Measurements from ENCODE around the gene CFAP97.

Gene CFAP97

GRCh38 chr4:185196437-185196836 is 7.4 kb downstream of the CFAP97 start:
- no peak for DNase-seq

- DNase-seq = no peak
Measured at GRCh38 chr4:185194924-185195888, 8.6 kb downstream of the CFAP97 start.

GRCh38 chr4:185192059-185192458 is 11.7 kb downstream of the CFAP97 start:
- no peak for DNase-seq

- no peak for DNase-seq
Measured at GRCh38 chr4:185190306-185190856, 13.4 kb downstream of the CFAP97 start.

GRCh38 chr4:185189606-185190305 is 14.0 kb downstream of the CFAP97 start:
- DNase-seq = no peak

- DNase-seq = no peak
Measured at GRCh38 chr4:185186769-185187168, 17.0 kb downstream of the CFAP97 start.

GRCh38 chr4:185183622-185184281 is 20.0 kb downstream of the CFAP97 start:
- peak; percentile 67 to 74 for DNase-seq

- DNase-seq = no peak
Measured at GRCh38 chr4:185182239-185182638, 21.6 kb downstream of the CFAP97 start.

- DNase-seq = no peak
Measured at GRCh38 chr4:185179488-185179887, 24.3 kb downstream of the CFAP97 start.

- DNase-seq = no peak
Measured at GRCh38 chr4:185171373-185172071, 32.3 kb downstream of the CFAP97 start.

- no peak for DNase-seq
Measured at GRCh38 chr4:185167234-185167633, 36.6 kb downstream of the CFAP97 start.

- no peak for DNase-seq
Measured at GRCh38 chr4:185165605-185166063, 38.2 kb downstream of the CFAP97 start.

- DNase-seq = no peak
Measured at GRCh38 chr4:185151296-185151695, 52.5 kb downstream of the CFAP97 start.

- no peak for DNase-seq
Measured at GRCh38 chr4:185149392-185149791, 54.4 kb downstream of the CFAP97 start.

GRCh38 chr4:185145572-185145971 is 58.2 kb downstream of the CFAP97 start:
- no peak for DNase-seq

- DNase-seq = no peak
Measured at GRCh38 chr4:185144601-185145240, 59.1 kb downstream of the CFAP97 start.

- DNase-seq = peak in 1 of 2 experiments; percentile 5
Measured at GRCh38 chr4:185143601-185143969, 60.2 kb downstream of the CFAP97 start.

GRCh38 chr4:185142912-185143600 is 60.7 kb downstream of the CFAP97 start, which contains the start of gene SLC25A4:
SLC25A4 (plus strand) TSS chr4:185143266; CDS start chr4:185143373, 107 bp downstream.
- DNase-seq = peak; percentile 73 to 79

GRCh38 chr4:185142564-185142911 is 61.3 kb downstream of the CFAP97 start:
- DNase-seq = no peak

- no peak for DNase-seq
Measured at GRCh38 chr4:185141777-185142176, 62.0 kb downstream of the CFAP97 start.

- no peak for DNase-seq
Measured at GRCh38 chr4:185139736-185140135, 64.1 kb downstream of the CFAP97 start.
